Measurements from ENCODE around the gene RTKN2. TPM values are rescaled to one million over a fixed set of nuclear protein-coding genes. Genes with fewer than 3 reads are reported as not detected.

The RTKN2 gene
- polyA plus RNA-seq, 1 donor from 2014 or later = 4.7 TPM

DNA sequence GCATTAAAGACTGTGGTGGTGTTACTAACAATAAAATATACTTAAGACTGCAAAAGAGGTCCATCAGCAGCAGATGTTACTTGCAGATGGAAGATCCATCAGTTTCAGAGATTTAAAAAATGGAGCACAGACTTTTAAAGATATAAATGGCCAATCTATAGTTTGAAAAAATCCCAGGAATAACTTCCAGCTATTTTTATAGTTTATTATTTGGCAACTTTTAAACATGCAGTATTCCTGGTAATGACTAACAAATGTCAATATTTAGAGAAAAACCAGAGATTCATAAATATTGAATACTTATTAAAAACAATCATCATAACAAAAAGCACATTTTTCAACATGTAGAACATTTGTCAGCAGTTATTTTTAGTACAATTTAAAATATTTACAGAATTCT is 30.7 kb downstream of the RTKN2 start:
- Histone ChIP-seq H3K9me3 (ENCODE audit: low read length) (no peaks in the 10 kb centered on the region), H3K79me2 (replicated peaks; ENCODE audit: insufficient read depth, low read length) (no peaks in the 10 kb centered on the region), H3K9ac (ENCODE audit: low read length) (no peak overlapping the region), H4K20me1 (ENCODE audit: insufficient read depth) (no peaks in the 10 kb centered on the region), H3F3A (ENCODE audit: insufficient read depth, low read length, poor library complexity, severe bottlenecking) (no peaks in the 10 kb centered on the region), H3K36me3 (ENCODE audit: insufficient read depth, low read length) (no peaks in the 10 kb centered on the region), H2AFZ (ENCODE audit: low read depth, low read length) (no peak overlapping the region), H3K27me3 (ENCODE audit: insufficient read depth, low read depth, low read length) (no peaks in the 10 kb centered on the region), H3K4me3 (ENCODE audit: low read length) (no peak overlapping the region), H3K9me2 (ENCODE audit: insufficient read depth, low read length) (no peaks in the 10 kb centered on the region), H3K27ac (ENCODE audit: low read length) (no peak overlapping the region), H3K4me2 (ENCODE audit: low read length) (no peak overlapping the region)
- TF ChIP-seq POLR2AphosphoS5 (IDR thresholded peaks at IDR 0.05) (no peak), TAF1 (IDR thresholded peaks at IDR 0.05; ENCODE audit: low read depth) (no peak), MXI1 (conservative IDR thresholded peaks at IDR 0.05; ENCODE audit: poor library complexity, severe bottlenecking) (no peak), EP300 (conservative IDR thresholded peaks at IDR 0.05; ENCODE audit: poor library complexity, severe bottlenecking) (no peak), EZH2 (IDR thresholded peaks at IDR 0.05; ENCODE audit: borderline replicate concordance, insufficient read depth, low read length, poor library complexity, severe bottlenecking) (no peak), RAD21 (conservative IDR thresholded peaks at IDR 0.05) (no peak), SMC3 (conservative IDR thresholded peaks at IDR 0.05; ENCODE audit: poor library complexity) (no peak)
- TF ChIP-seq, protein P1, sequence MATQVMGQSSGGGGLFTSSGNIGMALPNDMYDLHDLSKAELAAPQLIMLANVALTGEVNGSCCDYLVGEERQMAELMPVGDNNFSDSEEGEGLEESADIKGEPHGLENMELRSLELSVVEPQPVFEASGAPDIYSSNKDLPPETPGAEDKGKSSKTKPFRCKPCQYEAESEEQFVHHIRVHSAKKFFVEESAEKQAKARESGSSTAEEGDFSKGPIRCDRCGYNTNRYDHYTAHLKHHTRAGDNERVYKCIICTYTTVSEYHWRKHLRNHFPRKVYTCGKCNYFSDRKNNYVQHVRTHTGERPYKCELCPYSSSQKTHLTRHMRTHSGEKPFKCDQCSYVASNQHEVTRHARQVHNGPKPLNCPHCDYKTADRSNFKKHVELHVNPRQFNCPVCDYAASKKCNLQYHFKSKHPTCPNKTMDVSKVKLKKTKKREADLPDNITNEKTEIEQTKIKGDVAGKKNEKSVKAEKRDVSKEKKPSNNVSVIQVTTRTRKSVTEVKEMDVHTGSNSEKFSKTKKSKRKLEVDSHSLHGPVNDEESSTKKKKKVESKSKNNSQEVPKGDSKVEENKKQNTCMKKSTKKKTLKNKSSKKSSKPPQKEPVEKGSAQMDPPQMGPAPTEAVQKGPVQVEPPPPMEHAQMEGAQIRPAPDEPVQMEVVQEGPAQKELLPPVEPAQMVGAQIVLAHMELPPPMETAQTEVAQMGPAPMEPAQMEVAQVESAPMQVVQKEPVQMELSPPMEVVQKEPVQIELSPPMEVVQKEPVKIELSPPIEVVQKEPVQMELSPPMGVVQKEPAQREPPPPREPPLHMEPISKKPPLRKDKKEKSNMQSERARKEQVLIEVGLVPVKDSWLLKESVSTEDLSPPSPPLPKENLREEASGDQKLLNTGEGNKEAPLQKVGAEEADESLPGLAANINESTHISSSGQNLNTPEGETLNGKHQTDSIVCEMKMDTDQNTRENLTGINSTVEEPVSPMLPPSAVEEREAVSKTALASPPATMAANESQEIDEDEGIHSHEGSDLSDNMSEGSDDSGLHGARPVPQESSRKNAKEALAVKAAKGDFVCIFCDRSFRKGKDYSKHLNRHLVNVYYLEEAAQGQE (IDR thresholded peaks at IDR 0.05; ENCODE audit: borderline replicate concordance) = no peak
- TF ChIP-seq, protein P2, sequence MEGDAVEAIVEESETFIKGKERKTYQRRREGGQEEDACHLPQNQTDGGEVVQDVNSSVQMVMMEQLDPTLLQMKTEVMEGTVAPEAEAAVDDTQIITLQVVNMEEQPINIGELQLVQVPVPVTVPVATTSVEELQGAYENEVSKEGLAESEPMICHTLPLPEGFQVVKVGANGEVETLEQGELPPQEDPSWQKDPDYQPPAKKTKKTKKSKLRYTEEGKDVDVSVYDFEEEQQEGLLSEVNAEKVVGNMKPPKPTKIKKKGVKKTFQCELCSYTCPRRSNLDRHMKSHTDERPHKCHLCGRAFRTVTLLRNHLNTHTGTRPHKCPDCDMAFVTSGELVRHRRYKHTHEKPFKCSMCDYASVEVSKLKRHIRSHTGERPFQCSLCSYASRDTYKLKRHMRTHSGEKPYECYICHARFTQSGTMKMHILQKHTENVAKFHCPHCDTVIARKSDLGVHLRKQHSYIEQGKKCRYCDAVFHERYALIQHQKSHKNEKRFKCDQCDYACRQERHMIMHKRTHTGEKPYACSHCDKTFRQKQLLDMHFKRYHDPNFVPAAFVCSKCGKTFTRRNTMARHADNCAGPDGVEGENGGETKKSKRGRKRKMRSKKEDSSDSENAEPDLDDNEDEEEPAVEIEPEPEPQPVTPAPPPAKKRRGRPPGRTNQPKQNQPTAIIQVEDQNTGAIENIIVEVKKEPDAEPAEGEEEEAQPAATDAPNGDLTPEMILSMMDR (IDR thresholded peaks at IDR 0.05; ENCODE audit: poor library complexity, severe bottlenecking) = no peak

DNA sequence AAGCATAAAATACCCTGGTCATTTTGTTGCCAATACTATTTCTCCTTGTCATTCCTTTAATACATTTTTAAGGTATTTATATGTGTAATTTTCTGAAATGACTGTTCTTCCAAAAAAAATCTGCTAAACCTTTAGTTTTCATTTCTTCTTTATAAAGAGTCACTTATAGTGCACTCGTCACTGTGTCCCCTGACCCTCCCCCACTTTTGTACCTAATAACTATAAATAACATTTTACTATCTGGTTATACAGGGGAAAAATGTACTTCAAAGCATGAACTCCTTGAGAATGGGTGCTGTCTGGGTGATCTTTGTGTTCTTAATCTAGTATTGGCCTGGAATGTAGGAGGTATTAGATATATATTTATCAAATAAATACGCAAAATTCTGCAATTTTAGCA is 31.1 kb downstream of the RTKN2 start:
- Histone ChIP-seq H3F3A (ENCODE audit: insufficient read depth, low read length, poor library complexity, severe bottlenecking) (no peaks in the 10 kb centered on the region), H3K27me3 (ENCODE audit: insufficient read depth, low read depth, low read length) (no peaks in the 10 kb centered on the region), H3K36me3 (ENCODE audit: insufficient read depth, low read length) (no peaks in the 10 kb centered on the region), H3K9ac (ENCODE audit: low read length) (no peak overlapping the region), H3K4me2 (ENCODE audit: low read length) (no peak overlapping the region), H2AFZ (ENCODE audit: low read depth, low read length) (no peak overlapping the region), H3K4me3 (ENCODE audit: low read length) (no peak overlapping the region), H4K20me1 (ENCODE audit: insufficient read depth) (no peaks in the 10 kb centered on the region), H3K27ac (ENCODE audit: low read length) (no peak overlapping the region), H3K79me2 (replicated peaks; ENCODE audit: insufficient read depth, low read length) (no peaks in the 10 kb centered on the region), H3K9me3 (ENCODE audit: low read length) (no peaks in the 10 kb centered on the region), H3K9me2 (ENCODE audit: insufficient read depth, low read length) (no peaks in the 10 kb centered on the region)
- TF ChIP-seq MXI1 (conservative IDR thresholded peaks at IDR 0.05; ENCODE audit: poor library complexity, severe bottlenecking) (no peak), RAD21 (conservative IDR thresholded peaks at IDR 0.05) (no peak)

Data from neural cell (in vitro differentiated cells).